Activated CD4-positive, alpha-beta T cell treated with anti-CD3 and anti-CD28 coated beads, Interleukin-2, amount 10 ng/mL, durations not matched to agents 24 days and 14 days (primary cell): ENCODE data around the gene ZNF750. TPM values are rescaled to one million over a fixed set of nuclear protein-coding genes. Genes with fewer than 3 reads are reported as not detected.

ENCODE experiments used
- DNase-seq: peaks from one replicate; pipeline ENCODE4 v3.0.0; 2022
- H3K27ac Mint-ChIP-seq: one replicate; pipeline ENCODE4 v1.8.0; 2022; ENCODE audit warnings: mild to moderate bottlenecking, mixed read lengths
- H3K27me3 Mint-ChIP-seq: one replicate; pipeline ENCODE4 v1.8.0; 2022; ENCODE audit warnings: mixed read lengths
- H3K36me3 Mint-ChIP-seq: one replicate; pipeline ENCODE4 v1.8.0; 2022; ENCODE audit warnings: low read depth, mild to moderate bottlenecking, mixed read lengths
- H3K4me1 Mint-ChIP-seq: one replicate; pipeline ENCODE4 v1.8.0; 2021; ENCODE audit warnings: mixed read lengths
- H3K4me3 Mint-ChIP-seq: one replicate; pipeline ENCODE4 v1.8.0; 2022; ENCODE audit warnings: mild to moderate bottlenecking, moderate library complexity, mixed read lengths
- H3K9me3 Mint-ChIP-seq: one replicate; pipeline ENCODE4 v1.8.0; 2021; ENCODE audit warnings: mixed read lengths
- intact Hi-C: fragments of 100-400 bp; cut with micrococcal nuclease; formaldehyde crosslinking; loops from one replicate; pipeline ENCODE4 v1.15.1; 2023
- total RNA-seq: library from RNA; stranded (reverse); gene quantifications from 2 replicates; pipeline ENCODE4 v1.2.3, GENCODE V29; 2022

The ZNF750 gene
- total RNA-seq, 1 donor from 2014 or later = not detected

- peaks cover 50% of the 10 kb centered on the region for H3K4me1 Mint-ChIP-seq
- no peak overlapping the region for H3K4me3 Mint-ChIP-seq
- intact Hi-C loops = loop anchor here (10.0 kb wide), 1 partner anchor 84 kb away; no protein-coding TSS in a partner anchor
- H3K27ac Mint-ChIP-seq = peak overlapping the region; percentile 29
- peaks cover 32% of the 10 kb centered on the region for H3K36me3 Mint-ChIP-seq
- no peak for DNase-seq
- no peaks in the 10 kb centered on the region for H3K9me3 Mint-ChIP-seq
- no peaks in the 10 kb centered on the region for H3K27me3 Mint-ChIP-seq
Measured at GRCh38 chr17:82868715-82869131, 28.9 kb upstream of the ZNF750 start.

- Mint-ChIP-seq H3K27me3 (no peaks in the 10 kb centered on the region), H3K27ac (no peak overlapping the region)
Measured at GRCh38 chr17:82867763-82868325, 28.0 kb upstream of the ZNF750 start.

GRCh38 chr17:82866590-82867191 lies 26.9 kb upstream of the ZNF750 start:
- H3K4me1 Mint-ChIP-seq = peaks cover 62% of the 10 kb centered on the region
- DNase-seq = no peak
- peak overlapping the region; percentile 53 for H3K27ac Mint-ChIP-seq
- intact Hi-C loops = loop anchor here (10.0 kb wide), 1 partner anchor 82 kb away; no protein-coding TSS in a partner anchor
- H3K36me3 Mint-ChIP-seq = peaks cover 28% of the 10 kb centered on the region
- H3K27me3 Mint-ChIP-seq = no peaks in the 10 kb centered on the region
- no peaks in the 10 kb centered on the region for H3K9me3 Mint-ChIP-seq
- H3K4me3 Mint-ChIP-seq = no peak overlapping the region

More at GRCh38 chr17:82867763-82868325, 28.0 kb upstream of the ZNF750 start:
- H3K4me3 Mint-ChIP-seq = no peak overlapping the region
- H3K36me3 Mint-ChIP-seq = peaks cover 30% of the 10 kb centered on the region
- intact Hi-C loops = loop anchor here (10.0 kb wide), 1 partner anchor 83 kb away; no protein-coding TSS in a partner anchor
- DNase-seq = no peak
- H3K9me3 Mint-ChIP-seq = no peaks in the 10 kb centered on the region
- peaks cover 57% of the 10 kb centered on the region for H3K4me1 Mint-ChIP-seq

GRCh38 chr17:82865774-82866395 lies 26.1 kb upstream of the ZNF750 start:
- intact Hi-C loops = loop anchor here (2.0 to 10.0 kb wide), 2 partner anchors 19 to 81 kb away; no protein-coding TSS in a partner anchor
- H3K27me3 Mint-ChIP-seq = no peaks in the 10 kb centered on the region
- DNase-seq = no peak
- H3K9me3 Mint-ChIP-seq = no peaks in the 10 kb centered on the region
- H3K4me3 Mint-ChIP-seq = peak overlapping the region; percentile 66
- peak overlapping the region; percentile 56 for H3K27ac Mint-ChIP-seq
- H3K36me3 Mint-ChIP-seq = peaks cover 29% of the 10 kb centered on the region
- peaks cover 64% of the 10 kb centered on the region for H3K4me1 Mint-ChIP-seq

- Mint-ChIP-seq H3K4me3 (peak overlapping the region; percentile 66), H3K27me3 (no peaks in the 10 kb centered on the region), H3K27ac (no peak overlapping the region), H3K4me1 (peaks cover 61% of the 10 kb centered on the region), H3K9me3 (no peaks in the 10 kb centered on the region), H3K36me3 (peaks cover 24% of the 10 kb centered on the region)
- DNase-seq = no peak
- intact Hi-C loops = loop anchor here (2.0 to 10.0 kb wide), 2 partner anchors 20 to 80 kb away; no protein-coding TSS in a partner anchor
Measured at GRCh38 chr17:82865274-82865673, 25.5 kb upstream of the ZNF750 start.

- no peak for DNase-seq
- peak overlapping the region; percentile 85 for H3K4me3 Mint-ChIP-seq
- H3K9me3 Mint-ChIP-seq = no peaks in the 10 kb centered on the region
- H3K27me3 Mint-ChIP-seq = no peaks in the 10 kb centered on the region
- H3K27ac Mint-ChIP-seq = peak overlapping the region; percentile 96
- H3K36me3 Mint-ChIP-seq = peaks cover 21% of the 10 kb centered on the region
- intact Hi-C loops = loop anchor here (2.0 to 10.0 kb wide), 3 partner anchors 20 to 188 kb away; no protein-coding TSS in a partner anchor
- peaks cover 61% of the 10 kb centered on the region for H3K4me1 Mint-ChIP-seq
Measured at GRCh38 chr17:82864713-82865248, 25.0 kb upstream of the ZNF750 start.

- peaks cover 65% of the 10 kb centered on the region for H3K4me1 Mint-ChIP-seq
- H3K27ac Mint-ChIP-seq = peak overlapping the region; percentile 96
Measured at GRCh38 chr17:82863941-82864712, 24.3 kb upstream of the ZNF750 start.

GRCh38 chr17:82863383-82863940 lies 23.6 kb upstream of the ZNF750 start:
- Mint-ChIP-seq H3K27ac (peak overlapping the region; percentile 96), H3K36me3 (peaks cover 17% of the 10 kb centered on the region), H3K27me3 (no peaks in the 10 kb centered on the region), H3K4me1 (peaks cover 69% of the 10 kb centered on the region), H3K9me3 (no peaks in the 10 kb centered on the region), H3K4me3 (peak overlapping the region; percentile 85)
- no peak for DNase-seq
- intact Hi-C loops = loop anchor here (2.0 to 10.0 kb wide), 3 partner anchors 13 to 189 kb away; no protein-coding TSS in a partner anchor

More at GRCh38 chr17:82863941-82864712, 24.3 kb upstream of the ZNF750 start:
- no peaks in the 10 kb centered on the region for H3K9me3 Mint-ChIP-seq
- H3K27me3 Mint-ChIP-seq = no peaks in the 10 kb centered on the region
- intact Hi-C loops = loop anchor here (2.0 to 10.0 kb wide), 4 partner anchors 13 to 188 kb away; no protein-coding TSS in a partner anchor
- DNase-seq = peak; percentile 97
- H3K4me3 Mint-ChIP-seq = peak overlapping the region; percentile 85
- peaks cover 20% of the 10 kb centered on the region for H3K36me3 Mint-ChIP-seq

GRCh38 chr17:82862737-82863382 lies 23.0 kb upstream of the ZNF750 start:
- intact Hi-C loops = loop anchor here (2.0 to 10.0 kb wide), 3 partner anchors 14 to 189 kb away; no protein-coding TSS in a partner anchor
- no peak for DNase-seq
- Mint-ChIP-seq H3K9me3 (no peaks in the 10 kb centered on the region), H3K27ac (peak overlapping the region; percentile 96), H3K36me3 (peaks cover 16% of the 10 kb centered on the region), H3K27me3 (no peaks in the 10 kb centered on the region), H3K4me3 (peak overlapping the region; percentile 85), H3K4me1 (peaks cover 73% of the 10 kb centered on the region)

- intact Hi-C loops = loop anchor here (2.0 to 10.0 kb wide), 3 partner anchors 15 to 190 kb away; no protein-coding TSS in a partner anchor
- H3K4me3 Mint-ChIP-seq = peak overlapping the region; percentile 85
- peaks cover 16% of the 10 kb centered on the region for H3K36me3 Mint-ChIP-seq
- H3K27me3 Mint-ChIP-seq = no peaks in the 10 kb centered on the region
- peaks cover 70% of the 10 kb centered on the region for H3K4me1 Mint-ChIP-seq
- no peak for DNase-seq
- no peaks in the 10 kb centered on the region for H3K9me3 Mint-ChIP-seq
- peak overlapping the region; percentile 96 for H3K27ac Mint-ChIP-seq
Measured at GRCh38 chr17:82862191-82862590, 22.4 kb upstream of the ZNF750 start.

- Mint-ChIP-seq H3K27ac (peak overlapping the region; percentile 16), H3K27me3 (no peaks in the 10 kb centered on the region), H3K36me3 (peaks cover 16% of the 10 kb centered on the region)
Measured at GRCh38 chr17:82861393-82861775, 21.6 kb upstream of the ZNF750 start.

GRCh38 chr17:82860606-82861392 lies 21.0 kb upstream of the ZNF750 start:
- Mint-ChIP-seq H3K9me3 (no peaks in the 10 kb centered on the region), H3K27me3 (no peaks in the 10 kb centered on the region), H3K4me1 (peaks cover 64% of the 10 kb centered on the region), H3K36me3 (peaks cover 16% of the 10 kb centered on the region), H3K4me3 (peak overlapping the region; percentile 84), H3K27ac (peak overlapping the region; percentile 94)
- intact Hi-C loops = loop anchor here (5.0 to 10.0 kb wide), 2 partner anchors 76 to 192 kb away; no protein-coding TSS in a partner anchor
- DNase-seq = no peak

More at GRCh38 chr17:82861393-82861775, 21.6 kb upstream of the ZNF750 start:
- no peak for DNase-seq
- intact Hi-C loops = loop anchor here (5.0 to 10.0 kb wide), 2 partner anchors 77 to 191 kb away; no protein-coding TSS in a partner anchor
- peaks cover 69% of the 10 kb centered on the region for H3K4me1 Mint-ChIP-seq
- H3K9me3 Mint-ChIP-seq = no peaks in the 10 kb centered on the region
- peak overlapping the region; percentile 84 for H3K4me3 Mint-ChIP-seq
